ENCODE data around the gene MAPK10. TPM values are rescaled to one million over a fixed set of nuclear protein-coding genes. Genes with fewer than 3 reads are reported as not detected.
"Not testable (repeated sequence)": the region's sequence is repeated elsewhere in the genome, so short reads cannot be mapped to it uniquely, and the experiment has no call there.

MAPK10 gene
- total RNA-seq, 1 donor from 2014 or later = 92.6 TPM

DNA sequence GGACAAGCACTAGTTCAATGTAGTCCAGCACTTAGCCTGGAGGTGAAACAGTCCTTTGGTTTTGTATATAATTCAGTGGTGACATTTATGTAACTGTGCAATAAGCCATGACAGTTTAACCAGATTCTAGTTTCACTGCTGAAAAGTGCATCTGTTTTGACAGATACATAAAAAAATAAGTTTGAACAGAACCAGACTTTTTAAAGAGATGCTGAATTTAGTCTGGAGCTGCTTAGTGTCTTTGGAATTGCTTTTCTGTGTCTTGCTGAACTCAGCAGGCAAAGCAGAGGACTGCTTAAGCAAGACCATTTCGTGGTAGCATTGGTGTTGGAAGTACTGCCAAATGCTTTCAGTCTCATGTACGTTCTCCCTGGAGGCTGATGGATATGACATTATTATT is 393.5 kb downstream of the MAPK10 start:
- no peak for TF ChIP-seq CTCF (IDR thresholded peaks at IDR 0.05; ENCODE audit: partially characterized antibody, unreplicated experiment)
- no peak overlapping the region for H3K27ac Mint-ChIP-seq (ENCODE audit: unreplicated experiment)

GRCh38 chr4:85965529-85965928 is 394.3 kb downstream of the MAPK10 start:
- Mint-ChIP-seq H3K36me3 (ENCODE audit: unreplicated experiment) (peaks cover 5% of the 10 kb centered on the region), H3K4me1 (ENCODE audit: low read depth, unreplicated experiment) (no peaks in the 10 kb centered on the region), H3K27ac (ENCODE audit: unreplicated experiment) (no peak overlapping the region), H3K9me3 (ENCODE audit: unreplicated experiment) (no peaks in the 10 kb centered on the region), H3K4me3 (ENCODE audit: unreplicated experiment) (no peak overlapping the region), H3K27me3 (ENCODE audit: unreplicated experiment) (no peaks in the 10 kb centered on the region)
- no peak for TF ChIP-seq CTCF (IDR thresholded peaks at IDR 0.05; ENCODE audit: partially characterized antibody, unreplicated experiment)
- no peak for DNase-seq

More for the DNA sequence above, 393.5 kb downstream of the MAPK10 start:
- H3K4me3 Mint-ChIP-seq (ENCODE audit: unreplicated experiment) = no peak overlapping the region
- H3K4me1 Mint-ChIP-seq (ENCODE audit: low read depth, unreplicated experiment) = no peaks in the 10 kb centered on the region
- no peaks in the 10 kb centered on the region for H3K27me3 Mint-ChIP-seq (ENCODE audit: unreplicated experiment)
- H3K9me3 Mint-ChIP-seq (ENCODE audit: unreplicated experiment) = no peaks in the 10 kb centered on the region
- DNase-seq = no peak
- peaks cover 5% of the 10 kb centered on the region for H3K36me3 Mint-ChIP-seq (ENCODE audit: unreplicated experiment)

GRCh38 chr4:85965017-85965416 is 394.8 kb downstream of the MAPK10 start:
- not testable (repeated sequence) for H3K4me1 Mint-ChIP-seq (ENCODE audit: low read depth, unreplicated experiment); H3K4me3 Mint-ChIP-seq (ENCODE audit: unreplicated experiment); H3K27me3 Mint-ChIP-seq (ENCODE audit: unreplicated experiment); DNase-seq; H3K27ac Mint-ChIP-seq (ENCODE audit: unreplicated experiment); H3K9me3 Mint-ChIP-seq (ENCODE audit: unreplicated experiment); H3K36me3 Mint-ChIP-seq (ENCODE audit: unreplicated experiment)

GRCh38 chr4:85964298-85964697 is 395.6 kb downstream of the MAPK10 start:
- Mint-ChIP-seq H3K4me3 (ENCODE audit: unreplicated experiment) (no peak overlapping the region), H3K27ac (ENCODE audit: unreplicated experiment) (no peak overlapping the region)
- no peak for DNase-seq

GRCh38 chr4:85963231-85963630 is 396.6 kb downstream of the MAPK10 start:
- no peak overlapping the region for H3K4me3 Mint-ChIP-seq (ENCODE audit: unreplicated experiment)
- no peak for TF ChIP-seq CTCF (IDR thresholded peaks at IDR 0.05; ENCODE audit: partially characterized antibody, unreplicated experiment)
- DNase-seq = no peak
- no peaks in the 10 kb centered on the region for H3K27me3 Mint-ChIP-seq (ENCODE audit: unreplicated experiment)
- no peaks in the 10 kb centered on the region for H3K4me1 Mint-ChIP-seq (ENCODE audit: low read depth, unreplicated experiment)
- no peak overlapping the region for H3K27ac Mint-ChIP-seq (ENCODE audit: unreplicated experiment)
- H3K36me3 Mint-ChIP-seq (ENCODE audit: unreplicated experiment) = peaks cover 5% of the 10 kb centered on the region
- H3K9me3 Mint-ChIP-seq (ENCODE audit: unreplicated experiment) = no peaks in the 10 kb centered on the region

More at GRCh38 chr4:85964298-85964697, 395.6 kb downstream of the MAPK10 start:
- Mint-ChIP-seq H3K9me3 (ENCODE audit: unreplicated experiment) (no peaks in the 10 kb centered on the region), H3K4me1 (ENCODE audit: low read depth, unreplicated experiment) (no peaks in the 10 kb centered on the region), H3K36me3 (ENCODE audit: unreplicated experiment) (peaks cover 5% of the 10 kb centered on the region), H3K27me3 (ENCODE audit: unreplicated experiment) (no peaks in the 10 kb centered on the region)
- TF ChIP-seq CTCF (IDR thresholded peaks at IDR 0.05; ENCODE audit: partially characterized antibody, unreplicated experiment) = no peak

GRCh38 chr4:85961887-85962286 is 398.0 kb downstream of the MAPK10 start:
- H3K4me1 Mint-ChIP-seq (ENCODE audit: low read depth, unreplicated experiment) = no peaks in the 10 kb centered on the region
- no peaks in the 10 kb centered on the region for H3K9me3 Mint-ChIP-seq (ENCODE audit: unreplicated experiment)
- TF ChIP-seq CTCF (IDR thresholded peaks at IDR 0.05; ENCODE audit: partially characterized antibody, unreplicated experiment) = no peak
- peaks cover 5% of the 10 kb centered on the region for H3K36me3 Mint-ChIP-seq (ENCODE audit: unreplicated experiment)
- no peak for DNase-seq
- H3K27ac Mint-ChIP-seq (ENCODE audit: unreplicated experiment) = no peak overlapping the region
- H3K4me3 Mint-ChIP-seq (ENCODE audit: unreplicated experiment) = no peak overlapping the region
- H3K27me3 Mint-ChIP-seq (ENCODE audit: unreplicated experiment) = no peaks in the 10 kb centered on the region

Measured in glutamatergic neuron (in vitro differentiated cells).